GM12874 (cell line): Measurements from ENCODE around the gene TNFAIP1.

Experiments
- TF ChIP-seq, protein P1 (sequence below): IDR thresholded peaks from 2 replicates; pipeline ENCODE4 v1.5.1; 2011; ENCODE audit warnings: low read depth, mild to moderate bottlenecking, control low read depth, low read length, moderate library complexity; ENCODE audit not compliant: insufficient read depth

TNFAIP1 gene

DNA sequence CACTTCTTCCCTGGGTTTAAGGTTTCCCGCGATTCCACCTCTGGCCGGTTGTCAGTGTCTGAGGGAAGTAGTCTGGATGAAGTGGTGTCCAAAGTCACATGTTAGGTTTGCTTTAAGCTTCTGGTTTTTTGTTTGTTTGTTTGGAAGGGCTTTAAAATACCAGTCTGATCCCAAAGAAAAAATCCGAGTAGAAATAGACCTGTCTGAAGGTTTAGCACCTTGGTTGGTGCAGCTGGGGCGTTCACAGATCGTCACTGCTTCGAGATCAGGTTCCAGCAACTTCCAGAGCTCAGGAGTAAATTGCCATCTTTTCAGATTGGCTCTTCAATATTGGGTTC lies 16.0 kb upstream of the TNFAIP1 start:
- TF ChIP-seq, protein P1, sequence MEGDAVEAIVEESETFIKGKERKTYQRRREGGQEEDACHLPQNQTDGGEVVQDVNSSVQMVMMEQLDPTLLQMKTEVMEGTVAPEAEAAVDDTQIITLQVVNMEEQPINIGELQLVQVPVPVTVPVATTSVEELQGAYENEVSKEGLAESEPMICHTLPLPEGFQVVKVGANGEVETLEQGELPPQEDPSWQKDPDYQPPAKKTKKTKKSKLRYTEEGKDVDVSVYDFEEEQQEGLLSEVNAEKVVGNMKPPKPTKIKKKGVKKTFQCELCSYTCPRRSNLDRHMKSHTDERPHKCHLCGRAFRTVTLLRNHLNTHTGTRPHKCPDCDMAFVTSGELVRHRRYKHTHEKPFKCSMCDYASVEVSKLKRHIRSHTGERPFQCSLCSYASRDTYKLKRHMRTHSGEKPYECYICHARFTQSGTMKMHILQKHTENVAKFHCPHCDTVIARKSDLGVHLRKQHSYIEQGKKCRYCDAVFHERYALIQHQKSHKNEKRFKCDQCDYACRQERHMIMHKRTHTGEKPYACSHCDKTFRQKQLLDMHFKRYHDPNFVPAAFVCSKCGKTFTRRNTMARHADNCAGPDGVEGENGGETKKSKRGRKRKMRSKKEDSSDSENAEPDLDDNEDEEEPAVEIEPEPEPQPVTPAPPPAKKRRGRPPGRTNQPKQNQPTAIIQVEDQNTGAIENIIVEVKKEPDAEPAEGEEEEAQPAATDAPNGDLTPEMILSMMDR = no peak

DNA sequence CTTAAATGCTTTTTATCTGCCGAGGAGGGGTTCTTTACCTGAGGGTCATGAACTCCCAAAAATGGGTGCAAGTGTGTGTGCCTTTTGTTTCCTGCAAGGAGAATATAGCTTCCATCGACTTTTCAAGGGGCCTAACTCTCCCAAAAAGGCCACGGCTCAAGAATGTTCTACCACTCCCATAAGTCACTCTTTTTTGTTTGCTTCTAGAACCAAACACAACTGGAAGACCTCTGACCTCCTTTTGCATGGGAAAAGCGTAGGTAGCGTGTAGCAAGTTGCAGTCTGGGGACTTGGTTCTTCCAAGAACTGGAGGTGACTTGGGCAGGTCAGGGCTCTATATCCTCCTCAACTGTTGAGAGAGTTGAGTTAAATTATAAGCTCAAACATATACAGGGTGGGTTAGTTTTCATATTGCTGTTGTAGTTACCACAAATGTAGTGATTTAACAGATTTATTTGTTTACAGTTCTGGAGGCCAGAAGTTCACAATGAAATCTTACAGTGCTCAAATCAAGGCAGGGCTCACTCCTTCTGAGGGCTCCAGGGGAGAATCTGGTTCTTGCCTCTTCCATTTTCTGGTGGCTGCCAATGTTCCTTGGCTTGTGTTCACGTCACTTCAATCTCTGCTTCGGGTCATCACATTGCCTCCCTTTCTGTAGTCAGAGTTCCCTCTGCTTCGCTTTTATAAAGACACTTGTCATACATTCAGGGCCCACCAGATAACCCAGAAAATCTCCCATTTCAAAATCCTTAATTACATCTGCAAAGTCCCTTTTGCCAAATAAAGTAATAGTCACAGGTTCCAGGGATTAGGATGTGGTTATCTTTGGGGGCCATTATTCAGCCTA lies 15.1 kb upstream of the TNFAIP1 start:
- TF ChIP-seq, protein P1 = no peak

DNA sequence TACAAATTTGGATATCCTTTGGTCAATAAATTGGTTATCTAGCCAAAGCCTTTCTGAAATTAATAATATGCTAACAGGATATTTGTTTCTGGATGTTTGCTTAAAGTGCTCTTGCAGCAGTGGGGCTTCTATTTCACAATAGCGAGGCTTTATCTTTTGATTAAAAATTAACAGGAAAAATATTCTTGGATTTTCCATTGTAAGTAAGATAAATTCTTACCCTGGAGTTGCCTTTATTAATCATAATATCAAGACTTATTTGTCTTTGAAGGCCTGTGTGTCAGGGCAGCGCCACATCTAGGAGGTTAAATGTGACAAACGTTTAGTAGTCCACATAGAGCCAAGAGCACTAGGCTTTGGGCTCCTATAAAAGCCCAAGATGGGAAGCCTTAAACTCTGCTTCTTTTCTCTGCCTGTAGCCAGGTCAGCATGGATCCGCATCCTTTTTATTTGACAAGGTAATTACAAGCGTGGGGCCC lies 11.3 kb upstream of the TNFAIP1 start:
- TF ChIP-seq, protein P1 = no peak

DNA sequence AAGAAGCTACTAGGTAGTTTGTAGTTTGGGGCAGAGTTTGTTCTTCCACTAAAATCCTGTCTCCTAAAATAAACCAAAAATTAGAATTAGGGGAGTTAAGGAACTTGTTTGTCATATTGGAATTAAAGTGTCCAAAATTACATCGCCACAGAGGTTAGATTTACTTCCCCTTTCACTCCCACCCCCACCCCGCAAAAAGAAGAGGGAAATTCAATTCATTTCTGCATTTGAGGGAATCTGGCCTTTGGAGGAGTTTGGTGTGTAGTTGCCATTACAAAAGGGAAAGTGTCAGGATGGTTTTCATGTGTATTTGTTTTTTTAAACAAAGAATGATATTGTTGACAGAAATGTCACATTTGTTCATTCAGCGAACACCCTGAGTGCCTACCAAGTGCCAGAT lies 10.8 kb upstream of the TNFAIP1 start:
- TF ChIP-seq, protein P1 = no peak

DNA sequence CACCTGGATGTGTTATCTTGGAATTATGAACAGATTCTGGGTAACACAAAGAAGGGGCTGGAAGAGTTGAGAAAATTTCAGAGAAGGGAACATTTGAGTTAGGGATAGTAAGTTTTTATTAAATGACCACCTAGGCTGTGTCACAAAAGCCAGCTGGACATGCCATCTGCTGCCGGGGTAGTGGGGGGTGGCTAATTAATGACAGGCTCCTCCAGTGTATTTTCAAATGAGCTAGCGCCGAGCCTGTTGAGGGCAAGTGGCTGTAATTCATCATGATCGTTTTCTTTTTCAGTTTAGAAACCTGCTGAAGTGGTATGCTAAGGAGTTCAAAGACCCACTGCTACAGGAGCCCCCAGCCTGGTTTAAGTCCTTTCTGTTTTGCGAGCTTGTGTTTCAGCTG lies 10.3 kb upstream of the TNFAIP1 start:
- TF ChIP-seq, protein P1 = no peak

DNA sequence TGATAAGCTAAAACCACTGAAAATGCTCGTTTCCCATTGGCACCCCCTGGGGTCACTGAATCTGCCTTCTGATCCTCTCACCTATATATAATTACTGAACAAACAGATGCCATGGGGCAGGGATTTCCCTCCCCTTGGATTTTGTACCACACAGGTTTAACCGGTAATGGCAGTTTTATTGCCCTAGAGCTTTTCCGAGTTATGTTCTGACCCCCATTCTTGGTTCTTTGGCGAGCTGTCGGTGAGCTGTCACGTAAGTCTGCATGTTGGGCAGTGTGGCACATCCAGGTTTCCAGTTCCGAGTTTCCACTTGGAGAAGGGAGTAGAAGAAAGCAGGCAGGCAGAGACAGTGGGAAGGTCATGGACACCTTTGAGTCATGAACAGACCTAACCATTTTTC lies 9.4 kb upstream of the TNFAIP1 start:
- TF ChIP-seq, protein P1 = no peak

DNA sequence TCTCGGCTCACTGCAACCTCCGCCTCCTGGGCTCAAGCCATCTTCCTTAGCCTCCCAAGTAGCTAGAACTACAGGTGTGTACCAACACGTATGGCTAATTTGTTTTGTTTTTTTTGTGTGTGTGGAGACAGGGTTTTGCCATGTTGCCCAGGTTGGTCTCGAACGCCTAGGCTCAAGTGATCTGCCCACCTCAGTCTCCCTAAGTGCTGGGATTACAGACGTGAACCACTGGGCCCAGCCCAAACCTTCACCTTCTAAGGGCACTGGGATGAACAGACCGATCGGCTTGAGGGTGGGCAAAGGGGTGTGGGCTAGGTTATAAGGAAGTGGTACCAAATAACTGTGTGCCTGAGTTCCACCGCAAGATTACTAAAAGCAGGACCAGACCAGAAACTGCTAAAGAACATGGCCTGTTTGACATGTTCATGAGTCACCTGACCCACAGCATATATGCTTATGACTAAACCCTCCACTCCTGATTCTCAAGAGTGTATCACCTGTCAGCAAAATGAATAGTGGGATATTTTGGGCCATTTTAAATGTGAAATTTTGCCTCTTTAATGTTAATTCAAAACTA lies 8.4 kb upstream of the TNFAIP1 start:
- TF ChIP-seq, protein P1 = no peak
